PFSK-1 (cell line): ENCODE data around the gene ACOX3.

Source experiments
- POLR2AphosphoS5 ChIP-seq: IDR thresholded peaks from 2 replicates; pipeline ENCODE4 v1.6.1; 2012; ENCODE audit warnings: low read depth, mild to moderate bottlenecking, control low read depth, low read length, moderate library complexity
- REST ChIP-seq, 2 experiments: IDR thresholded peaks; 2 replicates each; pipeline versions ENCODE4 v1.6.1 to v1.8.0; 2011 to 2012; ENCODE audit warnings: low read depth in 2 of 2, low read length in 2 of 2, control low read depth in 1 of 2, inconsistent platforms in 1 of 2, mild to moderate bottlenecking in 1 of 2, moderate library complexity in 1 of 2; ENCODE audit not compliant: insufficient read depth in 1 of 2
- SIN3A ChIP-seq: IDR thresholded peaks from 2 replicates; pipeline ENCODE4 v1.6.1; 2012; ENCODE audit warnings: mild to moderate bottlenecking, low read length, moderate library complexity, borderline replicate concordance; ENCODE audit not compliant: insufficient read depth
- TAF1 ChIP-seq: IDR thresholded peaks from 2 replicates; pipeline ENCODE4 v1.6.1; 2012; ENCODE audit warnings: low read length, control low read depth, borderline replicate concordance; ENCODE audit not compliant: insufficient read depth

GRCh38 chr4:8434251-8435073 is 6.1 kb downstream of the ACOX3 start:
- no peak for TF ChIP-seq POLR2AphosphoS5
- no peak for TF ChIP-seq SIN3A
- no peak for TF ChIP-seq REST (IDR thresholded peaks at IDR 0.05; ENCODE audit: insufficient read depth in 1 of 2, low read depth in 2 of 2, low read length in 2 of 2)
- no peak for TF ChIP-seq TAF1
